OCI-M2 (cell line): ENCODE results near the gene RAG1.

ENCODE experiments used
- DNase-seq: peaks from one replicate; lab custom pipeline; 2025; ENCODE audit not compliant: unreplicated experiment; lab: John Stamatoyannopoulos, UW

Gene RAG1

DNA sequence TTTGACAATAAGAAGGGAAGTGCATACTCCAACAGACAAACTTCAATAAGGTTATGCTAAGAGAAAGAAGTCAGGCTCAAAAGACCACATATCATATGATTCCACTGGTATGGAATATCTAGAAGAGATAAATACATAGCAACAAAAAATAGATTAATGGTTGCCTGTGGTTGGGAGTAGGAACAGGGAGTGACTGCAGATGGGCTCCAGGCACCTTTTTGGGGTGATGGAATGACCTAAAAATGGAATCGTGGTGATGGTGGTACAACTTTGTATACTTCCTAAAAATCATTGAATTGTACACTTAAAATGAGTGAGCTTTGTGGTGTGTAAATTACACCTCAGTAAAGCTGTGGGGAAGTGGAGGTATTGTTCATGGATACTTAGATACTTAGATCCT lies 59.2 kb downstream of the RAG1 start:
- no peak for DNase-seq

DNA sequence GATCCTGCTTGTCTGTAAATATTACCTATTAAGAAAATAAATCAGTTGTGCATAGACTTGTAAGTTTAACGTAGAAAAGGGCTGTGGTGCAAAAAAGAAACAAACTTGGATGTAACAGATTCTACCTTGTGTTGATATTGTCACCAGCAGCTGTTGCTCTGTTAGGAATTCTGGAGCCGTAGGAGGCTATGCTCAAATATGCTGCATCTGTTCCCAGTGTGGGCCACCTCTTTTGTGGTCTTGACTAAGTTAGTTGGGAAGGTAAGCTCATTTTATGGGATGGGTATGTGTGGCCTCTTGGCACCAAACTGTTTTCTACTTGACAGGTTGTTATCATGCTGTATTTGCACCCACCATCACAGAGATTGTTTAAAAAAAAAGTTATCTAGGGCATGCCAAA lies 59.7 kb downstream of the RAG1 start:
- DNase-seq, result no peak

DNA sequence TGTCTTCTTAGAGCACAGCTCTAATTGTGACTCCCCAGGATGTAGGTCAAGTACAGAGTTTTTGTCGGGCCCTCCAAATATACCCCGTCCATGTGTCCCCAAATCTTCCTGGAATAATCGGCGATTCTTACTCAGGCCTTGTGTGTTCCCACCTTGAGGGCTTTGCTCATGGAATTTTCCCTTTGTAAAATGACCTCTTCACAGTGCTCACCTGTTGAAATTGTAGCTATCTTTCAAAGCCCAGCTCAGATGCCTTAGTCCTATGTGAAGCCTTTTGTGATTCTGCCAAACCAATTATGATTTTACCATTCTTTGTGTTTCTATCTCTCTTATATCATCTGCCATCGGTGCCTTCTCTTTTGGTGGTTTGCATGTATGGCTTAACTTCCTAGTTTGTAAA lies 60.3 kb downstream of the RAG1 start:
- no peak for DNase-seq

DNA sequence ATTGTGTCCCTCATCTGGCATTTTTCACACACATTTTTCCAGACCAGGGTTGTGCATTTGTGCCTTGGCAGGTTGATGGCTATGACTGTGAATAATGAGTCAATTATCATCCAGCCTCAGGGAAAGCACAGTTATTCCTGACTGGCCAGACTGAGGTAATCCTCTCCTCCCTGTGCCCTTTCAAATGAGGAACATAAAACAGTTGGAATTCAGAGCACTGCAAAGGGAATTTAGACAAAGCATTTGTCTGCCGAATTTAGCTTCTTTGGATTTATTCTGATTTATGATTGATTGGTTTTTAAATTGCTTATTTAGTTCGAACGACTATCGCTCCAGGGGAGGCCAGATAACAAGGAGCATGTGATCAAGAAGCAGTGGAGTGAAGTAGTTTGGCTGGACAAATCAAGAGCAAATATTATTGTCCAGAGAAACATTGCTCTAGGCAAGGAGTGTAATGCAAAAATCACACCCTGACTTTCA lies 61.0 kb downstream of the RAG1 start:
- no peak for DNase-seq
